Measurements from ENCODE around the gene DAGLA. TPM values are rescaled to one million over a fixed set of nuclear protein-coding genes. Genes with fewer than 3 reads are reported as not detected.

Gene DAGLA
- total RNA-seq, 1 experiment from 2014 or later, result 10.9 TPM

DNA sequence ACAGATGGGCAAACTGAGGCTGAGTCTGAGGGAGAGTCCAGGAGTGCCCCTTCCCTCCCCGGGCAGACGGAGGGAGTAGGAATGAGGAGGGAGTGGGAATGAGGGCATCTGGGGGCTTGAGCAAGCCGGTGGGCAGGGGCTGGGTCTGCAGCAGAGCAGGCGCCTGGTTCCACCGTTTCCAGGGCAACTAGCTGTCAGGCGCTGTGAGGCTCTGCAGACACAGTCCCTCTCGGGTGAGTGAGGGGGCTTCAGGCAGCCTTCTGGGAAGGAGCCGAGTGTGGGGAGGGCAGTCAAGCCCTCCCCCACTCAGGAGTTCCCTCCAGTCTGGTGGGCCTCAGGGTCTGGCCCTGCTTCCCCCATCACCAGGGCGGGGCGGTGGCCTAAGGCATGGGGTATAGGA lies 93.2 kb downstream of the DAGLA start:
- CTCF ChIA-PET, result no interaction called here
- BruUV-seq (replicated peaks), result no TSS peak
- intact Hi-C loops (cut with micrococcal nuclease; ENCODE audit: unreplicated experiment), result no loop called here
- no peaks in the 10 kb centered on the region for H3K36me3 ChIP-seq (ENCODE audit: insufficient read depth, low read length, poor library complexity, severe bottlenecking)
- H3K27me3 ChIP-seq (replicated peaks; ENCODE audit: insufficient read depth, low read depth, low read length, poor library complexity), result no peaks in the 10 kb centered on the region
- TF ChIP-seq EZH2 (IDR thresholded peaks at IDR 0.05; ENCODE audit: borderline replicate concordance, low read depth, low read length, poor library complexity, severe bottlenecking) (no peak), CTCF (conservative IDR thresholded peaks at IDR 0.05; ENCODE audit: low read depth, low read length) (no peak)
- no peak overlapping the region for H3K4me3 ChIP-seq (ENCODE audit: low read depth, low read length, poor library complexity, severe bottlenecking)
- no peaks in the 10 kb centered on the region for H3K9me3 ChIP-seq (ENCODE audit: low read depth, low read length, poor library complexity, severe bottlenecking)
- DNase-seq (ENCODE audit: low spot score), result no peak
- H3K27ac ChIP-seq (ENCODE audit: low read depth, low read length, poor library complexity, severe bottlenecking), result no peak overlapping the region
- peaks cover 10% of the 10 kb centered on the region for H3K4me1 ChIP-seq (ENCODE audit: insufficient read depth, low read length, poor library complexity, severe bottlenecking)
- POLR2A ChIA-PET (ENCODE audit: low non-redundant PET), result no interaction called here

DNA sequence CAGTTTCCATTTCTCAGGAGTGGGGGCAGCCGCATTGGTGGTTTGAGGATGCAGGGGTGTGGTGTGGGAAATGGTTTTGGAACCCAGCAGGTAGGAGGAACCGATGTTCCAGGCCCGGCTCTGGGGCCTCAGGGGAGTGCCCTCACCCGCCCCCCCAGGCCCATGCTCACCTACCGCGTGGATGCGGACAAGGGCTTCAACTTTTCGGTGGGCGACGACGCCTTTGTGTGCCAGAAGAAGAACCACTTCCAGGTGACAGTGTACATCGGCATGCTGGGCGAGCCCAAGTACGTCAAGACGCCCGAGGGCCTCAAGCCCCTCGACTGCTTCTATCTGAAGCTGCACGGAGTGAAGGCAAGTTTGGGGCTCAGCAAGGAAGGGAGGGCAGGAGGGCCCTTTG lies 93.6 kb downstream of the DAGLA start:
- H3K27ac ChIP-seq (ENCODE audit: low read depth, low read length, poor library complexity, severe bottlenecking), result no peak overlapping the region
- H3K36me3 ChIP-seq (ENCODE audit: insufficient read depth, low read length, poor library complexity, severe bottlenecking), result no peaks in the 10 kb centered on the region
- no peak overlapping the region for H3K4me3 ChIP-seq (ENCODE audit: low read depth, low read length, poor library complexity, severe bottlenecking)
- no peak for DNase-seq (ENCODE audit: low spot score)
- BruUV-seq (replicated peaks), result no TSS peak
- peaks cover 10% of the 10 kb centered on the region for H3K4me1 ChIP-seq (ENCODE audit: insufficient read depth, low read length, poor library complexity, severe bottlenecking)
- intact Hi-C loops (cut with micrococcal nuclease; ENCODE audit: unreplicated experiment), result no loop called here
- ChIA-PET CTCF (no interaction called here), POLR2A (ENCODE audit: low non-redundant PET) (no interaction called here)
- no peaks in the 10 kb centered on the region for H3K9me3 ChIP-seq (ENCODE audit: low read depth, low read length, poor library complexity, severe bottlenecking)
- no peaks in the 10 kb centered on the region for H3K27me3 ChIP-seq (replicated peaks; ENCODE audit: insufficient read depth, low read depth, low read length, poor library complexity)
- TF ChIP-seq EZH2 (IDR thresholded peaks at IDR 0.05; ENCODE audit: borderline replicate concordance, low read depth, low read length, poor library complexity, severe bottlenecking) (no peak), CTCF (conservative IDR thresholded peaks at IDR 0.05; ENCODE audit: low read depth, low read length) (no peak)

DNA sequence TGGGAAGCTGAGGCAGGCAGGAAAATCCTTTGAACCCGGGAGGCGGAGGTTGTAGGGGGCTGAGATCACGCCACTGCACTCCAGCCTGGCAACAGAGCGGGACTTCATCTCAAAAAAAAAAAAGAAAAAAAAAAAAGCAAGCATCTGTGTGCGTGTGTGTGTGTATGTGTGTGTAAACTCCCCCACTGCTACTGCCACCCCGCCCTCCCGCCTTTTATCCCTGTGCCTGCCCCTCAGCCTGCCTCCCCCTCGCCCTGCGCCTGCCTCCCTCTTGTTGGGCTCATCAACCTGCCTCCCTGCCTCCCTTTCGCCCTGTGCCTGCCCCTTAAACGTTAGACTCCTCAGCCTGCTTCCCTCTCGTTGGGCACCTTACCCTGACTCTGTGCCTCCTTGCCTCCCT lies 94.2 kb downstream of the DAGLA start:
- H3K9me3 ChIP-seq (ENCODE audit: low read depth, low read length, poor library complexity, severe bottlenecking), result no peaks in the 10 kb centered on the region
- ChIA-PET POLR2A (ENCODE audit: low non-redundant PET) (no interaction called here), CTCF (no interaction called here)
- H3K4me3 ChIP-seq (ENCODE audit: low read depth, low read length, poor library complexity, severe bottlenecking), result no peak overlapping the region
- TF ChIP-seq CTCF (conservative IDR thresholded peaks at IDR 0.05; ENCODE audit: low read depth, low read length), result no peak
- TF ChIP-seq EZH2 (IDR thresholded peaks at IDR 0.05; ENCODE audit: borderline replicate concordance, low read depth, low read length, poor library complexity, severe bottlenecking), result no peak
- intact Hi-C loops (cut with micrococcal nuclease; ENCODE audit: unreplicated experiment), result no loop called here
- H3K27ac ChIP-seq (ENCODE audit: low read depth, low read length, poor library complexity, severe bottlenecking), result no peak overlapping the region
- peaks cover 10% of the 10 kb centered on the region for H3K4me1 ChIP-seq (ENCODE audit: insufficient read depth, low read length, poor library complexity, severe bottlenecking)
- H3K36me3 ChIP-seq (ENCODE audit: insufficient read depth, low read length, poor library complexity, severe bottlenecking), result no peaks in the 10 kb centered on the region
- H3K27me3 ChIP-seq (replicated peaks; ENCODE audit: insufficient read depth, low read depth, low read length, poor library complexity), result no peaks in the 10 kb centered on the region
- DNase-seq (ENCODE audit: low spot score), result no peak
- BruUV-seq (replicated peaks), result no TSS peak
